GM12891 (cell line): Measurements from ENCODE around the gene EFTUD2.

Experiments
- DNase-seq: peaks from one replicate; pipeline ENCODE4 v3.0.0; 2011; ENCODE audit warnings: low spot score; ENCODE audit not compliant: insufficient read length
- FAIRE-seq: peaks from 2 replicates; lab custom pipeline; 2011; peaks lifted over from hg19 to GRCh38; lab: Jason Lieb, UNC
- PAX5 ChIP-seq: IDR thresholded peaks from 2 replicates; pipeline ENCODE4 v1.6.1; 2011; ENCODE audit warnings: low read length, moderate library complexity, mild to moderate bottlenecking; ENCODE audit not compliant: insufficient read depth, severe bottlenecking
- POLR2A ChIP-seq: IDR thresholded peaks from 2 replicates; pipeline ENCODE4 v1.6.1; 2011; ENCODE audit warnings: low read depth, low read length, control low read depth
- POLR2AphosphoS5 ChIP-seq: IDR thresholded peaks from 2 replicates; pipeline ENCODE4 v1.6.1; 2011; ENCODE audit warnings: low read depth, low read length, control low read depth
- POU2F2 ChIP-seq: IDR thresholded peaks from 2 replicates; pipeline ENCODE4 v1.6.1; 2011; ENCODE audit warnings: low read depth, mild to moderate bottlenecking, control low read depth, low read length, moderate library complexity
- SPI1 ChIP-seq: IDR thresholded peaks from 2 replicates; pipeline ENCODE4 v1.6.1; 2011; ENCODE audit warnings: low read depth, low read length, control low read depth
- TAF1 ChIP-seq: IDR thresholded peaks from 2 replicates; pipeline ENCODE4 v1.6.1; 2011; ENCODE audit warnings: low read depth, low read length, control low read depth

EFTUD2 gene

DNA sequence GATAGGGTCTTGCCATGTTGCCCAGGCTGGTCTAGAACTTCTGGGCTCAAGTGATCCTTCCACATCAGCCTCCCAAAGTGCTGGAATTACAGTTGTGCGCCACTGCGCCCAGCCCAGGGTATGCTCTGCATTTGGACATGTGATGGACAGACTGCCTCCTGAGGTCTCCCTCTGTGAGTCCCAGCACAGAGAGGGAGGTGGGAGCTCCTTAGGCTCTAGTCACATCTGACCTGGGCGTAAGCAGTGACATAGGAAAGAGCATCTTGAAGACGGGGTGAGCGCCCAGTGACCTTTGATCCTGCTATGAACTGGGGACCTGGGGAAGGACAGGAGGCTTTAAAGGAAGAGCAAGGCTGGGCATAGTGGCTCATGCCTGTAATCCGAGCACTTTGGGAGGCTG is 18.2 kb upstream of the EFTUD2 start:
- no peak for TF ChIP-seq SPI1
- no peak for TF ChIP-seq PAX5
- TF ChIP-seq POLR2AphosphoS5 = no peak
- TF ChIP-seq POU2F2 = no peak
- no peak for TF ChIP-seq POLR2A
- TF ChIP-seq TAF1 = no peak
- DNase-seq (no peak), FAIRE-seq (no peak)

DNA sequence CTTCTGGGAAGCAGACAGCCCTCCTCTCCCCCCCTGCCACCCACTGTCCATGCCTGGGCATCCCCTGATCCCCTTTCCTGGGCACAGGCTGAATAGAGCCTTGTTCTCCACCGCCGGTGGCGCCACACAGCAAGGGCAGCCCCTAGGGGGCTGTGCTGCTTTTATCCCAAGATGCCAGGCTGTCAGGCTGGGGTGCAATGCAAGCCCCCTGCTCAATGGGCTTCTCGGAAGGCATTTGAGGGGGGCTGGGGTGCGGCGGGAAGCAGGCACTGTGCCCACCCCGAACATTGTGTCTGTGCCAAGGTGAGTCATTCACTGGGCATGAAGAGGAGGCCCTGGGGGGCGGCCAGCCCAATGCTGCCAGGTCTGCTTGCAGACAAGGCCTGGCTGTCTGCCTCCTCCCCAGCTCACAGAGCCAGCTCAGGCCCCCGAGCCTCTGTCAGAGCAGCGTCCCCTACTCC is 17.6 kb upstream of the EFTUD2 start:
- no peak for TF ChIP-seq SPI1
- no peak for TF ChIP-seq PAX5
- no peak for TF ChIP-seq POLR2A
- FAIRE-seq (no peak), DNase-seq (no peak)

DNA sequence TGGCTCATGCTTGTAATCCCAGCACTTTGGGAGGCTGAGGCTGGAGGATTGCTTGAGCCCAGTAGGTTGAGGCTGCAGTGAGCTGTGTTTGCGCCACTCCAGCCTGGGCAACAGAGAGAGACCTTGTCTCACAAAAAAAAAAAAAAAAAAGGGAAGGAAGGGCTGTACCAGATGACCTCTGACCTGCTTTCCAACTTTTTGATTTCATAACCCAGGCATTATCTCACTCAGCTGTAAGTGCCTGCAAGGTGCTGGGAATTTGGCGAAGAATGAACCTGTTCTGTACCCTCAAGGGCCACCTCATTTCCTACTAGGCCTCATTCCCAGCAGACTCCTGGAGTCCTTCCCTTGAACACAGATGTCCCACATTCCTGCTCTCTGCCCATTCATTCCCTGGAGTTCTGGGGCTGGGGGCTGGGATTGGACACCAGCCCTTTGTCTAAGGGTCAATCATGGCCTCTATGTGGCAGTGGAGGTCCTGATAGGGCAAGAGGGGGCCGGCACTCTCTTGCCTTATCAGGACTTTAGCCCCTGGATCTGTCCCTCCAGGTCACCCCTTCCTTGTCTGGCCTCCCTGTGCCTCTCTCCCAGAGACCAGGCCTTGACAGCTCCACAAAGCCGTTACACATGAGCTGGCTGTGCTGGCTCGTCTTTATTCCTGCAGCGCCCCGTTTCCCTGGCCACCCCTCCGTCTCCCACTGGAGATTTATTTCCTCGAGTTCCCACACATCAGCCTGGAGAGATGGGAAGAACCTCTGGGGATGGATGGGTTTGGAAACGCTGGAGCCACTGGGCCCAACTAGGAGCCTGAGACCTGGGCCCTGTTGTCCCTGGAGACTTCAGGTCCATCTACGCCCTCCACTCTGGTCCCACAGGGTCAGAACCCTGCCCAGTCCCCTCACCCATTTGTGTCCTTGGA is 16.9 kb upstream of the EFTUD2 start:
- no peak for TF ChIP-seq POLR2A
- no peak for TF ChIP-seq SPI1
- TF ChIP-seq POLR2AphosphoS5 = no peak
- TF ChIP-seq TAF1 = no peak
- TF ChIP-seq POU2F2 = no peak
- no peak for TF ChIP-seq PAX5
- DNase-seq (no peak), FAIRE-seq (no peak)

DNA sequence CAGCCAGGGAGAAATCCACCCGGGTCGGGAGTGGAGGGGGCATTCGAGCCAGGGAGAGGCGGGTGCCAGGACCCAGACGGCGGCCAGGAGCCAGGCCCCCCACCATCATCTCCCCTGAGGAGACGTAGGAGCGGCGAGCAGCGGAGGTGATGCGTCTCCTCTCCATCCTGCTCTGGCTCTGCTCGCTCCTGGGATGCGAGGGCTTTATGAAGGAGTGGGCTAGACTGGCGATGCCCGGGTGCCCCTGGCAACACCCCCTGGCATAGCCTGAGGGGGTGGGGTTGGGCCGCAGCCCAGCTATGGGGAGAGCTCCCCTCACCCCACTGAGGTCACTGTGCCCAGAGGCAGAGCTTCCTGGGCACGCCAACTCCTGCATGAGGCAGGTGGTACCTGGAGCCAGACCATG is 16.1 kb upstream of the EFTUD2 start, which contains the start of gene GFAP:
GFAP (minus strand) TSS at position 180 of the 406 bp plus-strand sequence; CDS start at position 166, 14 bp downstream.
- TF ChIP-seq TAF1 (no peak), POU2F2 (no peak), PAX5 (no peak), POLR2AphosphoS5 (no peak), POLR2A (no peak), SPI1 (no peak)
- no peak for FAIRE-seq
- DNase-seq = no peak

DNA sequence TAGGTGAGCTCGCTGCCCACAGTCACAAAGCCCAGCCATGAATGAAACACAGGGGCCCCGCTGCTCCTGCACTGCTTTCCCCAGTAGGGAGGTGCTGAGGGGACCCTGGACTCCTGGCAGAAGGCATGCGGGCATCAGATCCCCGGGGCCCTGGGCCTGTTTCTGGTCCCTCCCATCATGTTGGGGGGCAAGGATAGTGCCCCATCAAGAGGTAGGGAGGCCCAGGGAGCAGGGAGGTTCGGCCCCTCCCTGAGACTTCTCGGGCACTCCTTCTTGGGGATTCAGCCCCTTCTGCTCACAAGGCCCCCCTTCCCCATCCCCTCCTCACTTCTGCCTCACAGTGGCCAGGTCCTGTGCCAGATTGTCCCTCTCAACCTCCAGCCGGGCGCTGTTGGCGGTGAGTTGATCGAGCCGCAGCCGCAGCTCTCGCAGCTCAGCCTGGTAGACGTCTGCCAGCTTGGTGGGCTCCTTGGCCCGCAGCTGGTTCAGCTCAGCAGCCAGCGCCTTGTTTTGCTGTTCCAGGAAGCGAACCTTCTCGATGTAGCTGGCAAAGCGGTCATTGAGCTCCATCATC is 15.5 kb upstream of the EFTUD2 start:
- FAIRE-seq (no peak), DNase-seq (no peak)
- TF ChIP-seq POLR2AphosphoS5 (no peak), PAX5 (no peak), TAF1 (no peak), POU2F2 (no peak), SPI1 (no peak), POLR2A (no peak)

DNA sequence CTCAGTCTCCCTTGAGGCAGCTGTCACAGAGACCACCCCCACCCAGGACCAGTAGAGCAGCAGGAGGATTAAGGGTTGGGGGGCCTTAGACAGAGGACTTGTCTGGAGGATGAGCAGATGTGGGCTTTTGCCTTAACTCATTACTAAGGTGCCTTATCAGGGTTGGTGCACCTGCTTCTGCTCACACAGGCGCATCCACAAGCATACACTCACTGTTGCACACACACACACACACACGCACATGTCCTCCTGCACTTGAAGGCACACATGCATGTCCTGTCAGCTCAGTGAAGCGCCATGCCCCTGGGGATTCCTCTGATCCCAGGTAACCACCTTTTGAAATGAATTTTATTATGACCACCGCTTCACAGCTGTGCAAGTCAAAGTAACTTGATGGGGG is 14.9 kb upstream of the EFTUD2 start:
- DNase-seq (no peak), FAIRE-seq (peak; percentile 90)
- TF ChIP-seq SPI1 = no peak
- no peak for TF ChIP-seq PAX5
- TF ChIP-seq POLR2A = no peak
- TF ChIP-seq POLR2AphosphoS5 = no peak
- TF ChIP-seq POU2F2 = no peak
- TF ChIP-seq TAF1 = no peak

DNA sequence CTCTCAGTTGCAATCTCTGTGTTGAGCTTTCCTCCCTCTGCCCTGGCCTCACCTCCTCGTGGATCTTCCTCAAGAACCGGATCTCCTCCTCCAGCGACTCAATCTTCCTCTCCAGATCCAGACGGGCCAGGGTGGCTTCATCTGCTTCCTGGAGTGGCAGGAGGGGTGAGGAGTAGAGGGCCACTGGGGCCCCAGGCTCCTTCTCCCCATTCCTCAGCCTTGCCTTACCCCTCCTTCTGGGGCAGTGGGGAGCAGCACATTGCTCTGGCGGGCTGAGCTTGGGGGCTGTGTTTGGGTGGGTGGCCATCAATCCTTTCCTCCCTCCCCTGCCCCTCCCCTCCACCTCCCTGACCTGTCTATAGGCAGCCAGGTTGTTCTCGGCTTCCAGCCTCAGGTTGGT is 14.4 kb upstream of the EFTUD2 start:
- DNase-seq (no peak), FAIRE-seq (no peak)
- TF ChIP-seq TAF1 = no peak
- no peak for TF ChIP-seq POLR2AphosphoS5
- no peak for TF ChIP-seq POU2F2

DNA sequence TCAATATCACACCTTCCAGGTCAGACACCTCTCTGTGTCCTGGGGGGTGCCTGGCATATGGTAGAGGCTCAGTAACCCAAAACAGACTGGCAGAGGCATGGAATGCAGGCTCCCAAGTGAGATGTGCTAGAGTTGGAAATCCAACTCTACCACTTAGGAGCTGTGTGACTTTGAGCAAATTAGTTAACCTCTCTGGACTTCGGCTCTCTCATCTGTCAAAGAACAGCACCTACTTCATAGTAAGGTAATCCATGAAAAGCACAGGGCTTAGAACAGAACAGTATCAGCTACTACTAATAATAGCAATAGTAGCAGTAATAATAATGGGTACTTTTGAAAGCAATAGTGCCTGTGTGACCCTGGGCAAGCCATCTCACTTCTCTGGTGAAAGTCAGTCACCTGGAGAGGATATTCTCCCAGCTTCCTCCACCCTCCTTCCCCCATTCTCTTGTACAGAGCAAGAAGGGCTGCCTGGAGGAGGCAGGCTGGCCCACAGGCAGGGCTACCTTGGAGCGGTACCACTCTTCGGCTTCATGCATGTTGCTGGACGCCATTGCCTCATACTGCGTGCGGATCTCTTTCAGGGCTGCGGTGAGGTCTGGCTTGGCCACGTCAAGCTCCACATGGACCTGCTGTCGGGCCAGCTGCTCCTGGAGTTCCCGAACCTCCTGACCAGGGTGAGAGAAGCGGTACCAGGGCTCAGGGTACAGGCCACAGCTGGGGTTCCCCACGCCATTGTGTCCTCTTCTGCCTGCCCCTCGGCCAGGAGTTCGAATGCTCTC is 13.7 kb upstream of the EFTUD2 start:
- no peak for DNase-seq
- TF ChIP-seq POU2F2 (no peak), POLR2AphosphoS5 (no peak)
- peak; percentile 57 for FAIRE-seq
